ENCODE measurements around the gene TEX52. TPM values are rescaled to one million over a fixed set of nuclear protein-coding genes. Genes with fewer than 3 reads are reported as not detected.

The TEX52 gene
- total RNA-seq, 1 donor from 2014 or later, result not detected

DNA sequence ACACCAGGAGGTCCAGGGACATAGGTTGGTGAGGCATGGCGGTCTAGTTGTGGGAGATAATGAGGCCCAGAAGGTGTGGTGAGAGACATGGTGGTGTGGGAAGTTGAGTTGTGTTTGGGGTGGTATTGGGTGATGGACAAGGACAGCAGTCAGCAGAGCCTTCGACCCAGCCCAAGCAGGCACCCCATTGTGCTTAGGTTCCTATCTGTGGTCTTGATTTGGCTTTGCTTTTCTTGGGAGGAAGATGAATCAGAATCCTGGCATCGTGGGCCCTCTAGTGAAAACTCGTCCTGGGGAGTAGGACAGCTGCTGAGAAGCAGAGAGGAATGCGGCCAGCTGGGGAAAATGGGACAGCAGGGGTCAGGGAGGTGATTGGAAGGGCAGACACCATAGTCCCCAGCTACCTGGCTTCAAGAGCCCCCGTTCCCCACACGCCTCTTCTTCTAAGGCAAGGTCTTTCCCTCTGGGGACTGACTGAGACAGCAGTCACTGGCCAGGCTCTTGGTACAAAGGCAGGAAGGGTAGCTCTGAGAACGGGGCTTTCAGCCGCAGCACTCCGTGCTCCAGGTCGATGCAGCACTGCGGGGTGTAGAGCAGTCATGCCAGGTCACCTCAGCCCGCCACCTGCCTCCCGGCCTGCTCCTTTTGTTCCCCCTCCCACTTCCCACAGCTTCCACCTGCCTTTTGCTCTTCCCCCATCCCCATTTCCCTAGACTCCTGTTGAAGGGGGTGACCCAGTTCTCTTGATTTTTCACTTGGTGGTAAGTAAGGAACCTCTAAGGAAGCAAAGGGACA is 29.9 kb downstream of the TEX52 start:
- Mint-ChIP-seq H3K4me3 (no peak overlapping the region), H3K9me3 (no peaks in the 10 kb centered on the region), H3K27ac (ENCODE audit: unreplicated experiment) (peak overlapping the region; percentile 87), H3K27me3 (ENCODE audit: low read depth) (no peaks in the 10 kb centered on the region), H3K4me1 (peaks cover 19% of the 10 kb centered on the region), H3K36me3 (ENCODE audit: low read depth) (peaks cover 22% of the 10 kb centered on the region)
- TF ChIP-seq, protein P1, sequence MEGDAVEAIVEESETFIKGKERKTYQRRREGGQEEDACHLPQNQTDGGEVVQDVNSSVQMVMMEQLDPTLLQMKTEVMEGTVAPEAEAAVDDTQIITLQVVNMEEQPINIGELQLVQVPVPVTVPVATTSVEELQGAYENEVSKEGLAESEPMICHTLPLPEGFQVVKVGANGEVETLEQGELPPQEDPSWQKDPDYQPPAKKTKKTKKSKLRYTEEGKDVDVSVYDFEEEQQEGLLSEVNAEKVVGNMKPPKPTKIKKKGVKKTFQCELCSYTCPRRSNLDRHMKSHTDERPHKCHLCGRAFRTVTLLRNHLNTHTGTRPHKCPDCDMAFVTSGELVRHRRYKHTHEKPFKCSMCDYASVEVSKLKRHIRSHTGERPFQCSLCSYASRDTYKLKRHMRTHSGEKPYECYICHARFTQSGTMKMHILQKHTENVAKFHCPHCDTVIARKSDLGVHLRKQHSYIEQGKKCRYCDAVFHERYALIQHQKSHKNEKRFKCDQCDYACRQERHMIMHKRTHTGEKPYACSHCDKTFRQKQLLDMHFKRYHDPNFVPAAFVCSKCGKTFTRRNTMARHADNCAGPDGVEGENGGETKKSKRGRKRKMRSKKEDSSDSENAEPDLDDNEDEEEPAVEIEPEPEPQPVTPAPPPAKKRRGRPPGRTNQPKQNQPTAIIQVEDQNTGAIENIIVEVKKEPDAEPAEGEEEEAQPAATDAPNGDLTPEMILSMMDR (conservative IDR thresholded peaks at IDR 0.05), result no peak
- no peak for DNase-seq (ENCODE audit: low read depth, low spot score)

DNA sequence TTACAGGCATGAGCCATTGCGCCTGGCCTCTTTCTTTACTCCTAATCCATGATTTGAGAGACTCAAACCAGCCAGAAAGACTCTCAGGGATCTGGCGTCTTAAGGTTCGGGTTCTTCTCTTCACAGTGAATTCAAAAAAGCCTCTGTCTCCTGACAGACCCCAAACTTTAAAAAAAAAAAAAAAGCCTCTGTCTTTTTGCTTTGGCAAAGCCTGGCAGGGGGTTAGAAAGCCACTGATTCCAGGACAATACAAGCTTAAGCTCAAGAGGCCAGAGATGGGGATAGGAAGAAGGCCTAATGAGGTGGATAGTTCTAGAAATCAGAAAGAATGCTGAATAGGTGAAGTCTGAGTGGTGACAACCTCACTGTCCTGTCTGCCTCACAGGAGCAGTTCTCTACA is 30.8 kb downstream of the TEX52 start:
- H3K27ac Mint-ChIP-seq (ENCODE audit: unreplicated experiment), result no peak overlapping the region
- H3K4me1 Mint-ChIP-seq, result peaks cover 19% of the 10 kb centered on the region
- no peaks in the 10 kb centered on the region for H3K9me3 Mint-ChIP-seq
- TF ChIP-seq, protein P1 (conservative IDR thresholded peaks at IDR 0.05), result no peak
- no peaks in the 10 kb centered on the region for H3K27me3 Mint-ChIP-seq (ENCODE audit: low read depth)
- no peak overlapping the region for H3K4me3 Mint-ChIP-seq
- DNase-seq (ENCODE audit: low read depth, low spot score), result no peak
- H3K36me3 Mint-ChIP-seq (ENCODE audit: low read depth), result peaks cover 17% of the 10 kb centered on the region

DNA sequence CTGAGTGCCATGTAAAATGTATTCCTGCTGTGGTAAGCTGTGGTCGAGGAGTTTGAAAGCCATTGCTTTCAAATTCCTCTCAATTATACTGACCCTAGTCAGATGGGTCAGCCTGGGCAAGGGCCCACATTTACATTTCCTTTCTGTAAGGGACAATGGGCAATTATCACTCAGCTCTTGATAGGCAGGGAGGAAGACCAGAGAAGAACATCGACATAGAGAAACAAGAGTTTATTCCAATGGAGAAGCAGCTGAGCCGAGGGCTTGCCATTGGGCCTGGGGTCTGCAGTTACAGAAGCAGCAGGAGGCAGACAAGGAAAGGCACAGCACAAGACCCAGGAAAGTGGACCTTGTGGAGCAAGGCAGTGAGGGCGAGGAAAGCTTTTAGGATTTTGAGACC is 31.7 kb downstream of the TEX52 start:
- peak overlapping the region; percentile 1 for H3K4me3 Mint-ChIP-seq

DNA sequence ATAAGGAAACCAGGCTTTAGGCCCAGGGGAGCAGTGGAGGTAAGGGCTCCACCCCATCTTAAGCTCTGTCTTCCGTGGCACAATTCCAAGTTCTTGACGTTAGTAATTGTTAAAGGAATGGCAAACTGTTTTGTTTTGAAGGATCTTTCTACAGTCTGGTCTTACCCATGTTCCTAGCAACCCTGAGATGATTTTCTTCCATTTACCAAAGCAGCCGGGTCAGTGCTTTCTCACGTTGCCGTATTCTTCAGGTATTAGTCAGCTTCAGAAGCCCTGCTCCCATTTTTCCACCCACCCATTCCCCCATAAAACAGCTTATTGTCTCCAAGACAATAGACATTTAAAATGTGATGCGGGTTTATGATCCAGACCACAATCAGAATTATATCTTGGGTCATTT is 32.3 kb downstream of the TEX52 start:
- H3K27ac Mint-ChIP-seq (ENCODE audit: unreplicated experiment), result no peak overlapping the region
- H3K4me3 Mint-ChIP-seq, result no peak overlapping the region
- H3K4me1 Mint-ChIP-seq, result peaks cover 19% of the 10 kb centered on the region
- H3K27me3 Mint-ChIP-seq (ENCODE audit: low read depth), result no peaks in the 10 kb centered on the region
- no peaks in the 10 kb centered on the region for H3K9me3 Mint-ChIP-seq
- H3K36me3 Mint-ChIP-seq (ENCODE audit: low read depth), result peaks cover 13% of the 10 kb centered on the region
- TF ChIP-seq, protein P1 (conservative IDR thresholded peaks at IDR 0.05), result no peak
- no peak for DNase-seq (ENCODE audit: low read depth, low spot score)

More for the DNA sequence above, 31.7 kb downstream of the TEX52 start:
- TF ChIP-seq, protein P1 (conservative IDR thresholded peaks at IDR 0.05), result no peak
- Mint-ChIP-seq H3K9me3 (no peaks in the 10 kb centered on the region), H3K4me1 (peaks cover 19% of the 10 kb centered on the region), H3K27me3 (ENCODE audit: low read depth) (no peaks in the 10 kb centered on the region), H3K36me3 (ENCODE audit: low read depth) (peaks cover 14% of the 10 kb centered on the region), H3K27ac (ENCODE audit: unreplicated experiment) (peak overlapping the region; percentile 78)
- no peak for DNase-seq (ENCODE audit: low read depth, low spot score)

DNA sequence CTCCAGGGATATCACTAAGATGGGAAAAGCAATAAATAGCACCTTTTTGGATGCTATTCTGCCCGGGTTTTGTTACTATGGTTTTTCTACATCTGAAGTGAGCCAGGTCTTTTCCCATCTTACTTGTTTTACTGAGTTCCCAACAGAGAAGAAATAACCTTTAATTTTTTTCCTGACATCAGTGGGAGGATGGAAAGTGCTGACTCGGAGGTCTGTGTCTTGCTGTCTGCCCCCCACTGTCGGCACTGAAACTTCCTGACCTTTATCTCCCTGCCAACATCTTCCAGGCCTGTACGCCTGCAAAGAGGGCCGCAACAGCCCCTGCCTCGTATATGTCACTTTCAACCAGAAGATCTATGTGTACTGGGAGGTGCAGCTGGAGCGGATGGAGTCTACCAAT is 33.4 kb downstream of the TEX52 start:
- H3K4me1 Mint-ChIP-seq, result peaks cover 19% of the 10 kb centered on the region

More for the DNA sequence above, 33.4 kb downstream of the TEX52 start:
- DNase-seq (ENCODE audit: low read depth, low spot score), result no peak
- TF ChIP-seq, protein P1 (conservative IDR thresholded peaks at IDR 0.05), result no peak
- Mint-ChIP-seq H3K4me3 (no peak overlapping the region), H3K9me3 (no peaks in the 10 kb centered on the region), H3K27me3 (ENCODE audit: low read depth) (no peaks in the 10 kb centered on the region), H3K36me3 (ENCODE audit: low read depth) (peaks cover 11% of the 10 kb centered on the region), H3K27ac (ENCODE audit: unreplicated experiment) (no peak overlapping the region)

All from neural crest cell (in vitro differentiated cells).